ENCODE measurements around the gene ZNF165.
A peak's percentile ranks its signal among the peaks of the same experiment; 100 is the strongest.
"Not testable (repeated sequence)": the region's sequence is repeated elsewhere in the genome, so short reads cannot be mapped to it uniquely, and the experiment has no call there.

The ZNF165 gene

DNA sequence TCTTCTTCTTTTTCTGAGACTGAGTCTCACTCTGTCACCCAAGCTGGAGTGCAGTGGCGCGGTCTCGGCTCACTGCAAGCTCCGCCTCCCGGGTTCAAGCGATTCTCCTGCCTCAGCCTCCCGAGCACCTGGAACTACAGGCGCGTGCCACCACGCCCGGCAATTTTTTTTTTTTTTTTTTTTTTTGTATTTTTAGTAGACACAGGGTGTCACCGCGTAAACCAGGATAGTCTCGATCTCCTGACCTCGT lies at the start of gene ZNF165:
Gene ZNF165 (plus strand): TSS at position 188 of the 250 bp plus-strand sequence. CDS start 4,913 bp downstream, outside the sequence.
- not testable (repeated sequence) for DNase-seq (ENCODE audit: low read depth in 2 of 2, low spot score in 1 of 2)

DNA sequence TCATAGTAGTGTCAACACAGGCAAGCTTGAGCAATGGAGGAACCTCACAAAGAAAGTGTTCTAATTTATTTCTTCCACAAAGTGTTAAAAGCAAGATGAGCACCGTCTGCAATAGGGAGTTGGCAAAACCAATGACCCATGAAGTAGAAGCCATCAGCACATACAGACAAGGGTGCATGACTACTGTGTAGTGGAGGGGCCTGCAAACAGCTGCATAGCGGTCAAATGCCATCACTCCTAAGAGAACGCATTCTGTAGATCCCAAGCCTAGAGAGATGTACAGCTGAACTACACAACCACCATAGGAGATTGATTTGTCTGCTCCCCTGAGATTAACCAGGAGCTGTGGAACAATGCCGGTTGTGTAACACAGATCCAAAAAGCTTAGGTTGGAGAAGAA lies 26.8 kb upstream of the ZNF165 start:
- DNase-seq (ENCODE audit: low read depth in 2 of 2, low spot score in 1 of 2): no peak

DNA sequence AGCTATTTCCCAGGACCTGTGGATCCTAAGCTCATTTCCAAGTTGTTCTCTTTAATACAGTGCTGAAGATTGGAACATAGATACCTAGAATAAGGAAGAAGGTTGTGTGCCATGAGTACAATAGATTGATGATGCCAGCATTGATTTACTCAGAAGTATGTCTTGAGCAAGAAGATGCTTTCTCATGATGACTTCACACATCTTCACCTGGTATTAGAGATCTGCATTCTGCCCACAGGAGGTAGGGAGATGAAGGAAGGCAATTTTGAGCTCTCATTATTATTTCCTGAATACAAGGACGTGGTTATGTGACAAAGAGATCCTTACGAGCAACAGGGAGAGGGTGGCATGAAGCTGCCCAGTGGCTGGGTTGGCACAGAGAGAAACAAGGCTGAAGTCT lies 20.0 kb upstream of the ZNF165 start:
- DNase-seq (ENCODE audit: low read depth in 2 of 2, low spot score in 1 of 2): no peak

DNA sequence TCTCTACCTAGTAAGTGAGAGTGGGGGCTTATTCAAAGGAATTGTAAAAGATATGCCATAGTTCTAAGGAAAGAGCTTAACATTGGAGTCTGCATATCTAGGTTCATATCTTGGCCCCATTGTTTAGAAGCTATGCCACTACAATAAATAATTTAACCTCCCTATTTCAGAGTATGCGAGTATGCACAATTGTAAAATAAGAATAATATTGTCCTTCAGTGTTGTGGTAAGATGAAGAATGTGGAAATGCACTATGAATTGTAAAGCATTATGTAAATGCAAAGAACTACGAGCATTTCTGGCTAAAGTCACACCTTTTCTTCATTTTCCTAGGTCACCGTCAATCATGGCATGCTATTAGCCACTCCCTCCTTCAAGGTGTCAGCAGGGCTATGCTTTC lies 16.1 kb upstream of the ZNF165 start:
- DNase-seq (ENCODE audit: low read depth in 2 of 2, low spot score in 1 of 2): no peak

DNA sequence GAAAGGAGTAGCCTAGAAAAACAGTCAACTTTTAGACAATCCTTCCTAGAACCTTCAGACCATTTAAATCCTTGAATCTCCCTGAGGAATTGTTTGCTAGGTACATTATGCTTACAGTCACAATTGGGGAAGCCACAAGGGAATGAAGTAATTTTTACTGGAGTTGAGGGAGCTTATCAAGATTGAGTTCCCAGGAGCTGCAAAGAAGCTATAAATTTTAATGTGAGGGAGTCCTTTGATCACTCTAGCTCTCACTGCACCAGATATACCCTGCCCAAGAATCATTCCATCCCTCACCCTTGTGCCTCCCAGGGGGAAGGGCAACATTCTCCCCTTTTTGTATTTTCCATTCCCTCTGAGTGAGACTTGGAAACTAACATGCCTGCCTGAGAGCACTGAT lies 12.3 kb upstream of the ZNF165 start:
- no peak for DNase-seq (ENCODE audit: low read depth in 2 of 2, low spot score in 1 of 2)

DNA sequence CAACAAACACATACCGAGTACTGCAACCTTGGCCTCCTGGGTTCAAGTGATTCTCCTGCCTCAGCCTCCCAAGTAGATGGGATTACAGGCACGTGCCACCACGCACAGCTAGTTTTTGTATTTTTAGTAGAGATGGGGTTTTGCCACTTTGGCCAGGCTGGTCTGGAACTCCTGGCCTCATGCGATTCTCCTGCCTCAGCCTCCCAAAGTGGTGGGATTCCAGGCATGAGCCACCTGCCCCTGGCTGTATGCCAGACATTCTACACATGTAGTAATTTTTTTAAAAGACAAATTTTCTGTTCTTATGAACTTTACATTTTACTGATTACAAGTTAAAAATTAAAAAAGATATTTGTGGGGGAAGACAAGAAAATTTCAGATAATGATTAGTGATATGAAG lies 9.4 kb upstream of the ZNF165 start:
- DNase-seq (ENCODE audit: low read depth in 2 of 2, low spot score in 1 of 2): not testable (repeated sequence)

DNA sequence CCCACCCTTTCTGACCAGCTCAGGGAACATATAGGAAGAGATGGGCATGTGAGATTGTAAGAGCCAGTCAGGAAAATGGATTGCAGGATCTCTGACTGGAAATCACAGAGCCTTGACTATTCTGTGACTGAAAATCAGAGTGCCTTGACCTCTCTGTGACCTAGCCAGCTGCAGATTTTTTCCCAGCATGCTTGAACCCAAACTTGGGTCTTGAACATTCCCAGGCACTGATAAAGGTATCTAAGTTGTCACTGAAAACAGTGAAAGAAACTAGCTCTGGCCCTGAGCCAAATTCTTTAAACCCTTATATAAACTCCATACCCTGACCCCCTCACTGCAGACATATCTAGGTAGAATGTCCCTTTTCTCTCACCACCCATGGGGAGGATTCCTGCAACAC lies 2.3 kb upstream of the ZNF165 start:
- no peak for DNase-seq (ENCODE audit: low read depth in 2 of 2, low spot score in 1 of 2)

DNA sequence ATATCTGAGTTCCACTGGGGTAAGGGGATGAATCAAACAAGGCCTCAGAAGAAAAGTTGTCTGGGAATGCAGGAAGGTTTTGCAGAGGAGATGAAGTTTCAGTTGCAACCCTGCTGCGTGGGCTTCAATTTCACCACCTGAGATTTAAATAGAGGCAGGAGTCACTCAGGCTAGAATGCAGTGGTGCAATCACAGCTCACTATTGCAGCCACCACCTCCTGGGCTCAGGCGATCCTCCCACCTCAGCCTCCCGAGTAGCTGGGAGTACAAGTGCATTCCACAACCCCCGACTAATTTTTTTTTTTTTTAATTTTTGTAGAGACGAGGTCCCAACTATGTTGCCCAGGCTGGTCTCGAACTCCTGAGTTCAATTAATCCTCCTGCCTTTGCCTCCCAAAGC lies 1.5 kb upstream of the ZNF165 start:
- no peak for DNase-seq (ENCODE audit: low read depth in 2 of 2, low spot score in 1 of 2)

DNA sequence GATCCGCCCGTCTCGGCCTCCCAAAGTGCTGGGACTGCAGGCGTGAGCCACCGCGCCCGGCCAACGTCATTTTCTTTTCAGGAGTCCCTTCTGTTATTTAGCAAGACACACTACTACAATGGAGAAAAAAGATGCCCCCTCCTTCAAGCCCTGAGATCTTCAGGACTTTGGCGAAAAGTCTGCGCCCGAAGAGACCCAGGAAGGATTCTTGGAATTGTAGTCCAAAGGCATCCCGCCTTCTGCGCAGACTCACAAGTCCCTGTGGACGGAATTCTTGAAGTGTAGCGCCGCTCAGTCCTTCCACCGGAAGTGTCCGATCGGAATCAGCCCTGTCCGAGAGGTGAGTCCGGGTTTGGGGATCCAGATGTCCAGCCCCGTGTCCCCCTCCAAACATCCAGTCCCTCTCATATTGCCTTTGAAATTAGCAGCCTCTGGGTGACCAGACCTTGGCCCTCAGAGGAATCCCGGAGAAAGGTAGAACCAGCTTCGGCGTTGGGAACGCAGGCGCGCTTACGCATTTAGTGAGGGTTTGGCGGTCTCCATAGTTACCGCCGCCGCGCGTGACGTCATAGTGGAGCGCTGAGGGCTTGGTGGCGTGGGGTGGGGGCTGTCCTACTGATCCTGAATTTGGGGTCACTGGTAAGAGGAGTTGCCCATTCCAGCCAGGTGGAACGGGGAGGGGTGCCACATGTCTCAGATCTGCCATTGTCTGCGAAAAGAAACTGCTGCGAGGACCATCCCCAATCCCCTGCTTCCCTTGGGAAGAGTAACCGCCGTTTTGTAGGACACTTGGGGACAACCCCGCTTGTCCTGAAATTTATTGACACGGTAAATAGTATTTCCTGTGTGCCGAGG lies 490 bp downstream of the ZNF165 start:
- DNase-seq (ENCODE audit: low read depth in 2 of 2, low spot score in 1 of 2): peak; percentile 80 to 87

DNA sequence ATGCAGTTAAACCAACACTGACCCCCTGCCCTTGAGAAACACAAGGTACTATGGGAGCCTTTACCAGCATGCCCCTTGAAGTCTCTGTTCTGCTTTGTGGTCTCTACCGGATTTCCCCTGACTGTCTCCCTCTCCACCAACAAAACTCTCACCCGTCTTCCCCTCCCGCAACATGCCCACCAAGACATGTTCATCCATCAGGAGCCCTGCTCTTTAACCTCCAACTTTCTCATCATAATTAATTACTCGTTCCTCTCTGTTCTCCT lies 1.1 kb downstream of the ZNF165 start:
- DNase-seq (ENCODE audit: low read depth in 2 of 2, low spot score in 1 of 2): no peak

DNA sequence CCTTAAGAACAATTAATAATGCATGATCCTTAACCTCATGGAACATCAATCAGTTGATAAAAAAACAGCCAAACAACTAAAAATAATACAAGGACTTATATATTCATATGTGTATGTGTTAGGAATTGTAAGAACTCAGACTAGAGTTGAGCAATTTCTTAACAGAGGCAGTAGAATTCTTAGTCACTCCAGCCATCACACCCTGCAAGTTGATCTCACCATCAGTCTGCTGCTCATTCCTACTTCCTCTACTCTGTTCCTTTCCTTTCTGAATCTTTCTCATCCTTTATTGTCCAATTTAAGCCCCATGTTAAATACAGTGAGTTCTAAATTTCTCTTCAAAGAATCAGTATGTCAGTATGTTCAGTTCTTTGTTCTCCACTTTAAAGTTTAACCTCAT lies 2.6 kb downstream of the ZNF165 start:
- no peak for DNase-seq (ENCODE audit: low read depth in 2 of 2, low spot score in 1 of 2)

DNA sequence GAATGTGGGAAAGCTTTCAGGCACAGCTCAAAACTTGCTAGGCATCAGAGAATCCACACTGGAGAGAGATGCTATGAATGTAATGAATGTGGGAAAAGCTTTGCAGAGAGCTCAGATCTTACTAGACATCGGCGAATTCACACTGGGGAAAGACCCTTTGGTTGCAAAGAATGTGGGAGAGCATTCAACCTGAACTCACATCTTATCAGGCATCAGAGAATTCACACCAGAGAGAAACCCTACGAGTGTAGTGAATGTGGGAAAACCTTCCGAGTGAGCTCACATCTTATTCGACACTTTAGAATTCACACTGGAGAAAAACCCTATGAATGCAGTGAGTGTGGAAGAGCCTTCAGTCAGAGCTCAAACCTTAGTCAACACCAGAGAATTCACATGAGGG lies 8.7 kb downstream of the ZNF165 start:
- DNase-seq (ENCODE audit: low read depth in 2 of 2, low spot score in 1 of 2): no peak

DNA sequence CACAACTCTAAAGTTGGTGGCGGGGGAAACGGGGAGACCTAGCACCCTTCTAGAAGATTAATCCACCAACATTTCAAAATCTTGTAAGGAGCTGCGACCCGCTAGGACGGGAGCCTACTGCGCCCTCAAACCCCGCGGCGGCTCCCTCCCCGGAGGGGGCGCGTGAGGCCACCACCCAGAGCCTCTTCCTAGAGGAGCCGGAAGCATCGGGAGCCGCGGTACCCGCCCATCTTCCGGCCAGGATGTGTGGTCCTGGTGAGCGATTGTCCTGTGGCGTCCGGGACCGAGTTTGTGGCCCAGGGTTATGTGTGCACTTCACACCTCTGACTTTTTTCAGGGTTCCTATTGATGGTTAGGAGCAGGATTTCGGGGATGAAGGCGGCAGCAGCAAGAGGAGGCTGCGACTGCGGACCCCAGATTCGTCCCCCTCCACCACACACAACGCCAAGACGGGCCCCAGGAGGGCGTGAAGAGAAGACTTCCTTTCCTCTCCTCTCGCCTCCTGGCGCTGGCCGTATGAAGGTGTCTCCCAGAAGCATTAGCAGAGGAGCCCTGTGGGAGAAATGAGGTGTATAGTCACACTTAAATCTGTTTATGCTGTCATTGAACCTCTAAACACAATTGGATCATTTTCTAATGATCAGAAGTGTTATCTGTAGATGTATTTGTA lies 10.7 kb downstream of the ZNF165 start:
- no peak for DNase-seq (ENCODE audit: low read depth in 2 of 2, low spot score in 1 of 2)

DNA sequence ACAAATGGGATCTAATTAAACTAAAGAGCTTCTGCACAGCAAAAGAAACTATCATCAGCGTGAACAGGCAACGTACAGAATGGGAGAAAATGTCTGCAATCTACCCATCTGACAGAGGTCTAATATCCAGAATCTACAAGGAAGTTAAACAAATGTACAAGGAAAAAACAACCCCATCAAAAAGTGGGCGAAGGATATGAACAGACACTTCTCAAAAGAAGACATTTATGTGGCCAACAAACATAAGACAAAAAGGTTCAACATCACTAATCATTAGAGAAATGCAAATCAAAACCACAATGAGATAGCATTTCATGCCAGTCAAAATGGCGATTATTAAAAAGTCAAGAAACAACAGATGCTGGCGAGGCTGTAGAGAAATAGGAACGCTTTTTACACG lies 21.9 kb downstream of the ZNF165 start:
- DNase-seq (ENCODE audit: low read depth in 2 of 2, low spot score in 1 of 2): not testable (repeated sequence)

DNA sequence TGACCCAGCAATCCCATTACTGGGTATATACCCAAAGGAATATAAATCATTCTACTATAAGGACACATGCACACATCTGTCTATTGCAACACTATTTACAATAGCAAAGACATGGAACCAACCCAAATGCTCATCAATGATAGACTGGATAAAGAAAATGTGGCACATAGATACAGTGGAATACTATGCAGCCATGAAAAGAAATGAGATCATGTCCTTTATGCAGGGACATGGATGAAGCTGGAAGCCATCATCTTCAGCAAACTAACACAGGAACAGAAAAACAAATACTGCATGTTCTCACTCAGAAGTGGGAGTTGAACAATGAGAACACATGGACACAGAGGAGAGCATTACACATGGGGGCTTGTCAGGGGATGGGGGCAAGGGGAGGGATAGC lies 22.3 kb downstream of the ZNF165 start:
- not testable (repeated sequence) for DNase-seq (ENCODE audit: low read depth in 2 of 2, low spot score in 1 of 2)

DNA sequence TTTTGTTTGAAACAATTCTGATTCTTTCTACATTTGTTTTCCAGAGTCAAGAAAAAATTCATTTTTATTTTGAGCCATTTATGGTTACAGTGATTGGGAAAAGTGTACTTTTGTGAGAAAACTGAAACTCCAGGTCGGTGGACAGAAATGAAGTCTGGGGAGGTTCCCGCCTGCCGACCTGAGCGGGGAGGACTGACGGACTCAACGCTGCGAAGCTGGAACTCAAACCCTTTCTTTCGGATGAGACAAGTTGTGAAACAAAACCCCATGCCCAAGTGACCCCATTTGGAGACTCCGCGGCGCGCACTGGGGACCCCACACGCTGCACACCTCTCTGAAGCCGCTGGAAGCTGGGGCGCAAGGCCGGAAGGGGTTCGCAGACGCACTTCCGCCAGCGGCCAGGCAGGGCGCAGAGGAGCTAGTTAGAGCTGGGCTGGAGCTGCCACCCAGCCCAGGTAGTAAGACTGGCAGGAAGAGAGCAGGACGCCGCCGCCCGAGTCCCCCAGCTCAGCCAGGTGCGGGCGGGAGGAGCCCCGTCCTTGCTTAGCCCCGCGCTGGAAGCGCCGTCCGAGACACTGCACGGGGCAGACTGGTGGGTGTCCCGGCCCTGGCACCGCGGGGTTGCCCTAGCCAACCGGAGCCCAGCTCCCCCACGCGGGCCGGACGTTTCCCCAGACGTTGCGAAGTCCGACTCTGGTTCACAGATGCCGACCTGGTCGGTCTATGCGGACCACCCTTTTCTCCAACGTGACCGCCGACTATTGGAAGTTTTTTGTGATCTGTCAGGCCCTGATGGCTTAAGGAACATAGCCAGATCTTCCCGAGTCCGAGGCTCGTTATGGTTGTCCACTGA lies 24.2 kb downstream of the ZNF165 start:
- DNase-seq (ENCODE audit: low read depth in 2 of 2, low spot score in 1 of 2): peak; percentile 63 to 70

DNA sequence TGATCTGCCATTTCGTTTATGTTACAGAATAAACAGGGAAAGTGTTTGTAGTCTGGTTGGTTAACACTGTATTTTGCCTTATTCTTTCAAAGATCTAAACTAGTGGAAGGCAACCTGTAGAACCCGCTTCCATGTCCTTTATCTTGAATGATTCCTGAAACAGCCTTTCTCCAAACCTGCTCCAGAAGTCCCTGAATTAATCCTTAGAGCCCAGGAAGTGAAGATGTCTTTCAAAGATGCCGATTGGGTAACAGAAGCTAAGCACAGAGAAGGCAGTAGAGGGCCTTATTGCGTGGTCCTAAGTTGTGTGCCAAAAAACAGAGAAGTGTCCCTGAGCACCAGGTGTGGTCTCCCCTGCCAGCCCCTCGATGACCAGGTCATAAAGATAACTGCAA lies 24.9 kb downstream of the ZNF165 start:
- no peak for DNase-seq (ENCODE audit: low read depth in 2 of 2, low spot score in 1 of 2)

DNA sequence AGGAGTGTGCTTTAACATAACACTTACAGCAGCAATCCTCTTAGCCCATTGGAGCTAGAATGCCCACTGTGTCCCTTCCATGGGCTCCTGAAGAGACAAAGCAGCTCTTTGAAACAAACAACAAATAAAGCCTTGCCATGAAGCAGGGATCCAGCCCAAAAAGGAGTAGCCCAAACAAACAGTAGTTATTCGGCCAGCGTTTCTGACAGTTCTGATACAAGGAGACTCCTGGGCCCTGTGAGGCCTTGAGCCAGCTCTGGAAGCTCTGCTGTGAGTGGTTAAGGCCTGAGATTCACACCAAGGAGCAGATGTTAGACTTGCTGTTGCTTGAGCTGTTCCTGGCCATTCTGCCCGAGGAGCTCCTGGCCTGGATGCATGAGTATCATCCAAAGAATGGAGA lies 27.1 kb downstream of the ZNF165 start:
- DNase-seq (ENCODE audit: low read depth in 2 of 2, low spot score in 1 of 2): no peak

DNA sequence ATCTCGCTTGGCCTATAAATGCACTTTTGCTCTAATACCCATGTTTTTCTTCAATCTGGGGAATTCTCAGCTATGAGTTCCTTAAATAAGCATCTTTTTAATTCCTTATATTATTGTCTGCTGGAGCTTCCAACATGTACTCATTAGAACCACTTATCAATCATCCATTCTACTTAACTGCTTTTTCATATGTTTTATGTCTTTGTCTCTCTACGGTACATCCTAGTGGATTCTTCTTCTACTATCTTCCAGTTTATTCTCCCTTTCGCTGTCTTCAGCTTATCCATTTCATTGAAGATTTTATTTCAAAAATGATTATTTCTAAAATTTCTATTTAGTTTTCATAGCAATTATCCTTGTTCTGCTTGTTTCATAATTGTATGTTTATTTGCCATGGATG lies 31.6 kb downstream of the ZNF165 start:
- DNase-seq (ENCODE audit: low read depth in 2 of 2, low spot score in 1 of 2): no peak

DNA sequence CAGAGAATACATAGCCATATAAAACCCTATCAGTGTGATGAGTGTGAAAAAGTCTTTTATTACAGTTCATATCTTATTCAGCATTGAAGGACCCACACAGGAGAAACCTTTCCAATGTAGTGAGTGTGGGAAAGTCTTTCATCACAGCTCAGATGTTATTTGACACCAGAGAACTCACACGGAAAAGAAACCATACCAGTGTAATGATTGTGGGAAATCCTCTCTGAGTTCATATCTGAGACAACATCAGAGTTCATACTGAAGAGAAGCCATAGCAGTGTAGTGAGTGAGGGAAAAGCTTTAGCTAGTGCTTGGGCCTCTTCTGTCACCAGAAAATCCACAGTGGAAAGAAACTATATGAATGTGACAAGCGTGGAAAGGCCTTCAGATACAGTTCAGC lies 35.4 kb downstream of the ZNF165 start:
- DNase-seq (ENCODE audit: low read depth in 2 of 2, low spot score in 1 of 2): no peak

DNA sequence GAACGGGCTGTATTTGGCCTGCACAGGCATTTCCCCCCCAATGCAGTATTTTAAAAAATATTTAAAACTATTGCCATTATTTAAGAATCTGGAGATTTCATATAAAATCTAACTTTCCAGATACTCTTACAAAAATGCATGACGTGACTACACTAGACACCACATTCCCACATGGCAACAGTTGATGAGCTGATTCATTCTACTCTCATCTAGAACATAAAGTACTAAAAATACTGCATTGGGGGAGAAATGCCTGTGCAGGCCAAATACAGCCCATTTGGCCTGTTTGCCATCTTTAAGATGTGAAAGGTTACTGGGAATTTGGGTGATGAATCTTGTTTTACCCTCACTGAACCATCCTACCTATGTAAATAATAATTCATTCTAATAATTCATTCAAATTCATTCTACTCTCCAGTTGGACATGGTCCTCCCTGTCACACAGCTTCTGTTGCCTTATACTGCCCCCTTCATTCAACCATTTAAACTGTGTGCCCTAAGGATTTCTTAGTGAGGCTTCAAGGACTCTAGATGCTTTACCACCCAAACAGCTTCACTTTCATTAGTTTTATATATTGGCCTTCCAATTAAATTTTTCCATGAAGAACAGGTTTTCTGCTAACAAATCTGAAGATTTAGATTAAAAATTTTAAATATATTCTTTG lies 37.1 kb downstream of the ZNF165 start:
- DNase-seq (ENCODE audit: low read depth in 2 of 2, low spot score in 1 of 2): no peak

DNA sequence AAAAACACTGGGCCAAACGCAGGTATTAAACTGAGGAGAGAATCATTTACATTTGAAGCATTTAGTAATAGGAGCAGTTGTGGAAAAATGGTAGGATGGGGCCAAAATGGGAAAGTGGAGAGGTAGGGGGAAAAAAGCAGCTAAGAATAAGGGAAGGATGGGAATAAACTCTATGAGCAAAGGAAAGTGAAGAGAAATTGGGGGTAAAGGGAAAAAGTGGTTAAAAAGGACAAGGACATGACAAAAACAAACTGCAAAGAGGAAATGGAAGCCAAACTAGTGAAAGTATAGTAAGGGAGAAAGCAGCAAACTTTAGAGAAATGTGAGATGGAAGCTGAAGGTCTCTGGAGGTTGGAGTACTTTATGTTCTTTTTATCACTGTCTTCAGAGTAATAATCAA lies 37.8 kb downstream of the ZNF165 start:
- DNase-seq (ENCODE audit: low read depth in 2 of 2, low spot score in 1 of 2): no peak

Data from stimulated activated CD8-positive, alpha-beta memory T cell treated with anti-CD3 and anti-CD28 coated beads, Interleukin-4, amount 100 ng/mL, for 4 hours (primary cell).